ENCODE measurements around the gene ABT1. TPM values are rescaled to one million over a fixed set of nuclear protein-coding genes. Genes with fewer than 3 reads are reported as not detected.

ABT1 gene
- 16.4 and 18.2 TPM in 2 replicates for total RNA-seq

DNA sequence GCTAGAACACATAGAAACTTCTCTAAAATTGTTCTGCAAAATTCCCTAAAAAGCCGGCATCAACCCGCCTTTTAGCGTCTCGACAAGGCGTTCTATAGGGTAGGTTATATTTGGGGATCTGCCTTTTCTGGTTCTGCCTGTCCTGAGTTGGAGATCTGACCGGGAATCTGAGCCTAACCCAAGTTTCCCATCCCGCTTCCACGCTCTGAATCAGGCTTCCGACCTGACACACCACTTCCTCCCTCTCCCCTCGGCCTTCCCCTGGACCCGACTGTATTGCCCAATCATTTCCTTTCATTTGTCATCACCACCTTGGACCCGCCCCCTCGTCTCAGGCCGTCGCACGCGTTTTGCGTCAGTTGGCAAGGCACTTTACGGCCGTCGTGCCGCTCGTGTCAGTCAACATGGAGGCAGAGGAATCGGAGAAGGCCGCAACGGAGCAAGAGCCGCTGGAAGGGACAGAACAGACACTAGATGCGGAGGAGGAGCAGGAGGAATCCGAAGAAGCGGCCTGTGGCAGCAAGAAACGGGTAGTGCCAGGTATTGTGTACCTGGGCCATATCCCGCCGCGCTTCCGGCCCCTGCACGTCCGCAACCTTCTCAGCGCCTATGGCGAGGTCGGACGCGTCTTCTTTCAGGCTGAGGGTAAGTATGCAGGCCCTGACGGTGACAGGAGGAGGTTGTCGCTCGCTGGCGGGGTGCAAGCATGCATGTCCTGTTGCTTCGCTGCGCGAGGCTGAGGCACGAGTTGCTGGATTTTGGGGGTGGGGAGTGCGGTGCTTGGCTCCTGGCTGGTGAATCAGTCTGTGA lies at the start of gene ABT1:
Gene ABT1, plus strand, starts transcription at position 375 of the 810 bp plus-strand sequence. Its CDS starts 30 bp downstream, at position 405.

Other genes with a start within 250 kb of the ABT1 start
- gene BTN3A2, start 231.8 kb upstream of the ABT1 start, total RNA-seq, result 15.0 and 19.0 TPM in 2 replicates
- 8.6 and 13.7 TPM in 2 replicates for gene BTN2A2, start 213.8 kb upstream of the ABT1 start, total RNA-seq
- gene BTN3A1, start 194.7 kb upstream of the ABT1 start, total RNA-seq, result 11.5 and 12.2 TPM in 2 replicates
- gene BTN3A3, start 156.4 kb upstream of the ABT1 start, total RNA-seq, result 9.7 and 12.1 TPM in 2 replicates
- 11.3 and 12.3 TPM in 2 replicates for gene BTN2A1, start 139.0 kb upstream of the ABT1 start, total RNA-seq
- not detected in 2 replicates for gene BTN1A1, start 96.7 kb upstream of the ABT1 start, total RNA-seq
- 54.3 and 68.7 TPM in 2 replicates for gene HMGN4, start 58.6 kb upstream of the ABT1 start, total RNA-seq
- gene ZNF322, start 62.8 kb downstream of the ABT1 start, total RNA-seq, result 18.0 and 18.3 TPM in 2 replicates